Vagina (tissue), 2 donors: ENCODE results near the gene NUMB. TPM values are rescaled to one million over a fixed set of nuclear protein-coding genes. Genes with fewer than 3 reads are reported as not detected.

Experiments used
- DNase-seq, 2 donors: peaks; one replicate each; pipeline ENCODE4 v3.0.0-alpha.2; 2017; ENCODE audit errors: extremely low spot score in 2 of 2
- H3K27ac ChIP-seq: fragments of 200-600 bp; sonication (generic); one replicate; pipeline ENCODE4 v1.5.1; 2019
- H3K27me3 ChIP-seq: fragments of 200-600 bp; sonication (generic); one replicate; pipeline ENCODE4 v1.5.1; 2019
- H3K36me3 ChIP-seq, 2 donors: fragments of 200-600 bp; sonication (generic); one replicate each; pipeline ENCODE4 v1.5.1; 2017 to 2019
- H3K4me1 ChIP-seq: fragments of 200-600 bp; sonication (generic); one replicate; pipeline ENCODE4 v1.5.1; 2019
- H3K4me3 ChIP-seq, 2 donors: fragments of 200-600 bp; sonication (generic); 1 replicate in 1 of 2; 2 replicates in 1 of 2; pipeline ENCODE4 v1.5.1; 2016 to 2019
- H3K9me3 ChIP-seq: fragments of 200-600 bp; sonication (generic); one replicate; pipeline ENCODE4 v1.5.1; 2019
- CTCF ChIP-seq, 3 experiments: fragments of 450-650 bp in 2 of 3; fragments of 200-600 bp in 1 of 3; sonication (generic) in 1 of 3; IDR thresholded peaks; one replicate each; pipeline ENCODE4 v1.5.1; 2017 to 2019; ENCODE audit warnings: antibody characterized with exemption in 3 of 3, mild to moderate bottlenecking in 2 of 3, moderate library complexity in 2 of 3
- POLR2A ChIP-seq, 2 donors: fragments of 450-650 bp; IDR thresholded peaks; one replicate each; pipeline ENCODE4 v1.6.1; 2017; ENCODE audit warnings: antibody characterized with exemption in 2 of 2, mild to moderate bottlenecking in 2 of 2, moderate library complexity in 2 of 2
- POLR2AphosphoS5 ChIP-seq, 2 donors: sonication (generic); formaldehyde crosslinking; IDR thresholded peaks; one replicate each; pipeline ENCODE4 v1.9.0; 2017; ENCODE audit warnings: antibody characterized with exemption in 2 of 2, mild to moderate bottlenecking in 2 of 2, low read depth in 1 of 2; ENCODE audit not compliant: insufficient read depth in 1 of 2
- intact Hi-C: fragments of 100-400 bp; cut with DNase I; formaldehyde crosslinking; loops from one replicate; pipeline ENCODE4 v1.15.1; 2023
- total RNA-seq: library from RNA; depleted of rRNA; stranded (reverse); fragments of >200 nt; gene quantifications from one replicate; pipeline ENCODE4 v1.2.3, GENCODE V29; 2016

The NUMB gene
- total RNA-seq, 1 donor from 2014 or later = 48.1 TPM

- no peaks in the 10 kb centered on the region for H3K4me1 ChIP-seq
- no peaks in the 10 kb centered on the region for H3K9me3 ChIP-seq
- H3K36me3 ChIP-seq = no peaks in the 10 kb centered on the region
- intact Hi-C loops = no loop called here
- H3K27ac ChIP-seq = no peak overlapping the region
- H3K27me3 ChIP-seq = no peaks in the 10 kb centered on the region
- TF ChIP-seq POLR2A (IDR thresholded peaks at IDR 0.05) (no peak), POLR2AphosphoS5 (IDR thresholded peaks at IDR 0.05; ENCODE audit: insufficient read depth in 1 of 2, low read depth in 1 of 2) (no peak), CTCF (IDR thresholded peaks at IDR 0.05) (no peak)
- no peak overlapping the region for H3K4me3 ChIP-seq
- no peak for DNase-seq
These were observed 19.4 kb upstream of the NUMB start for GRCh38 chr14:73477618-73478266.

GRCh38 chr14:73476451-73476931 lies 18.1 kb upstream of the NUMB start:
- Histone ChIP-seq H3K27ac (no peak overlapping the region), H3K9me3 (no peaks in the 10 kb centered on the region), H3K36me3 (no peaks in the 10 kb centered on the region), H3K4me3 (no peak overlapping the region), H3K4me1 (no peaks in the 10 kb centered on the region), H3K27me3 (no peaks in the 10 kb centered on the region)
- no peak for DNase-seq
- intact Hi-C loops = no loop called here
- no peak for TF ChIP-seq CTCF (IDR thresholded peaks at IDR 0.05)
- no peak for TF ChIP-seq POLR2AphosphoS5 (IDR thresholded peaks at IDR 0.05; ENCODE audit: insufficient read depth in 1 of 2, low read depth in 1 of 2)
- TF ChIP-seq POLR2A (IDR thresholded peaks at IDR 0.05) = no peak

GRCh38 chr14:73474952-73475351 lies 16.6 kb upstream of the NUMB start:
- Histone ChIP-seq H3K9me3 (no peaks in the 10 kb centered on the region), H3K4me1 (no peaks in the 10 kb centered on the region), H3K36me3 (no peaks in the 10 kb centered on the region), H3K27me3 (no peaks in the 10 kb centered on the region), H3K27ac (no peak overlapping the region), H3K4me3 (no peak overlapping the region)
- TF ChIP-seq POLR2AphosphoS5 (IDR thresholded peaks at IDR 0.05; ENCODE audit: insufficient read depth in 1 of 2, low read depth in 1 of 2) = no peak
- TF ChIP-seq POLR2A (IDR thresholded peaks at IDR 0.05) = no peak
- TF ChIP-seq CTCF (IDR thresholded peaks at IDR 0.05) = no peak
- no peak for DNase-seq
- intact Hi-C loops = loop anchor here (5.0 kb wide), 2 partner anchors 178 to 303 kb away; no protein-coding TSS in a partner anchor

- TF ChIP-seq CTCF (IDR thresholded peaks at IDR 0.05) (peak; percentile 51 to 74 (median 51)), POLR2A (IDR thresholded peaks at IDR 0.05) (no peak), POLR2AphosphoS5 (IDR thresholded peaks at IDR 0.05; ENCODE audit: insufficient read depth in 1 of 2, low read depth in 1 of 2) (peak in 1 of 2 donors; percentile 34)
- intact Hi-C loops = loop anchor here (5.0 kb wide), 2 partner anchors 175 to 300 kb away; no protein-coding TSS in a partner anchor
These were observed 14.1 kb upstream of the NUMB start for GRCh38 chr14:73472185-73473114.

More at GRCh38 chr14:73472185-73473114, 14.1 kb upstream of the NUMB start:
- no peak overlapping the region for H3K27ac ChIP-seq
- DNase-seq = no peak
- no peaks in the 10 kb centered on the region for H3K36me3 ChIP-seq
- no peaks in the 10 kb centered on the region for H3K27me3 ChIP-seq
- H3K4me1 ChIP-seq = no peaks in the 10 kb centered on the region
- H3K4me3 ChIP-seq = no peak overlapping the region
- no peaks in the 10 kb centered on the region for H3K9me3 ChIP-seq
